K562 (cell line): Measurements from ENCODE around the gene TRAPPC4. TPM values are rescaled to one million over a fixed set of nuclear protein-coding genes. Genes with fewer than 3 reads are reported as not detected.

Experiments
- CBX3 ChIP-seq, 2 experiments: IDR thresholded peaks; 1 replicate in 1 of 2; 2 replicates in 1 of 2; pipeline ENCODE4 v1.6.1; 2012; ENCODE audit warnings: inconsistent platforms in 2 of 2, low read length in 2 of 2, borderline replicate concordance in 1 of 2, control low read depth in 1 of 2
- CLOCK ChIP-seq: fragments of 250-450 bp; sonication (Bioruptor Pico); IDR thresholded peaks from 2 replicates; pipeline ENCODE4 v1.4.0; 2020; ENCODE audit warnings: mild to moderate bottlenecking, moderate library complexity, borderline replicate concordance
- CXXC5 ChIP-seq: fragments of 250-450 bp; sonication (Bioruptor Pico); IDR thresholded peaks from 2 replicates; pipeline ENCODE4 v1.8.0; 2022; ENCODE audit warnings: inconsistent platforms, mild to moderate bottlenecking, moderate library complexity
- FOXK1 ChIP-seq: sonication (generic); formaldehyde crosslinking; IDR thresholded peaks from 2 replicates; pipeline ENCODE4 v1.8.0; 2022; ENCODE audit warnings: missing genetic modification reagents, mild to moderate bottlenecking, borderline replicate concordance
- HMGXB4 ChIP-seq: sonication (generic); formaldehyde crosslinking; IDR thresholded peaks from 2 replicates; pipeline ENCODE4 v1.8.1; 2023; ENCODE audit warnings: mild to moderate bottlenecking, missing genetic modification reagents
- MAFG ChIP-seq: fragments of 450-650 bp; conservative IDR thresholded peaks from 2 replicates; pipeline ENCODE4 v1.6.1; 2016; ENCODE audit warnings: missing genetic modification characterization, missing compliant biosample characterization
- TBL1XR1 ChIP-seq, 2 experiments: IDR thresholded peaks; 2 replicates each; pipeline ENCODE4 v1.6.1; 2012; ENCODE audit warnings: improper control_type of control experiment in 2 of 2, low read length in 2 of 2, mild to moderate bottlenecking in 1 of 2
- ZKSCAN1 ChIP-seq: fragments of 150-350 bp; IDR thresholded peaks from 2 replicates; pipeline ENCODE4 v1.6.1; 2016; ENCODE audit warnings: low read depth, low read length
- ZNF165 ChIP-seq: fragments of 250-450 bp; sonication (Bioruptor Pico); IDR thresholded peaks from 2 replicates; pipeline ENCODE4 v1.4.0; 2020; ENCODE audit warnings: borderline replicate concordance
- ZNF217 ChIP-seq: sonication (generic); formaldehyde crosslinking; IDR thresholded peaks from 2 replicates; pipeline ENCODE4 v1.8.0; 2022; ENCODE audit warnings: mild to moderate bottlenecking, missing genetic modification reagents
- ZNF398 ChIP-seq: fragments of 250-450 bp; sonication (Bioruptor Pico); IDR thresholded peaks from 2 replicates; pipeline ENCODE4 v1.8.0; 2021; ENCODE audit warnings: moderate library complexity, mild to moderate bottlenecking, inconsistent platforms
- ZNF507 ChIP-seq: conservative IDR thresholded peaks from 2 replicates; pipeline ENCODE4 v1.6.1; 2017; ENCODE audit warnings: missing genetic modification characterization, missing compliant biosample characterization
- polyA plus RNA-seq, 8 experiments: library from polyadenylated mRNA; depleted of rRNA in 4 of 8; stranded (reverse) in 5 of 8; unstranded in 3 of 8; fragments of >200 nt; fragmentation: Nextera tagmentation in 2 of 8; fragmentation: Illumina TruSeq in 1 of 8; extraction: Ambion mirVana in 2 of 8; extraction: Trizol in 1 of 8; gene quantifications; 2 replicates each; pipeline versions ENCODE4 v1.2.1 to v1.2.3, GENCODE V29; 2011 to 2014; ENCODE audit warnings: inconsistent platforms in 1 of 8, missing spikeins in 1 of 8
- total RNA-seq, 7 experiments: library from RNA; depleted of rRNA in 6 of 7; stranded (reverse); fragments of >200 nt in 6 of 7; fragmentation: Illumina TruSeq in 2 of 7; extraction: Trizol in 2 of 7; gene quantifications; 2 replicates each; pipeline versions ENCODE4 v1.2.1 to v1.2.3, GENCODE V29; 2011 to 2021; ENCODE audit warnings: low replicate concordance in 1 of 7
- TF ChIP-seq, protein P1 (sequence below), 3 experiments: IDR thresholded peaks in 2 of 3; conservative IDR thresholded peaks in 1 of 3; 2 replicates each; pipeline ENCODE4 v1.5.1; 2011 to 2012; ENCODE audit warnings: low read length in 3 of 3, mild to moderate bottlenecking in 3 of 3, control low read depth in 2 of 3, improper control_type of control experiment in 1 of 3, inconsistent platforms in 1 of 3, low read depth in 1 of 3, mixed read lengths in 1 of 3, moderate library complexity in 1 of 3; ENCODE audit not compliant: insufficient read depth in 2 of 3
- TF ChIP-seq, protein P2 (sequence below), 2 experiments: IDR thresholded peaks in 1 of 2; conservative IDR thresholded peaks in 1 of 2; 2 replicates each; pipeline ENCODE4 v1.6.1; 2016; ENCODE audit warnings: low read depth in 2 of 2, mild to moderate bottlenecking in 1 of 2, missing compliant biosample characterization in 1 of 2, missing genetic modification characterization in 1 of 2, moderate library complexity in 1 of 2

TRAPPC4 gene
- total and polyA plus RNA-seq, 9 of the 15 experiments (the other 6 are each of a cell fraction or from before 2014, with no cell fraction given), result 121 to 524 (median 142) TPM

DNA sequence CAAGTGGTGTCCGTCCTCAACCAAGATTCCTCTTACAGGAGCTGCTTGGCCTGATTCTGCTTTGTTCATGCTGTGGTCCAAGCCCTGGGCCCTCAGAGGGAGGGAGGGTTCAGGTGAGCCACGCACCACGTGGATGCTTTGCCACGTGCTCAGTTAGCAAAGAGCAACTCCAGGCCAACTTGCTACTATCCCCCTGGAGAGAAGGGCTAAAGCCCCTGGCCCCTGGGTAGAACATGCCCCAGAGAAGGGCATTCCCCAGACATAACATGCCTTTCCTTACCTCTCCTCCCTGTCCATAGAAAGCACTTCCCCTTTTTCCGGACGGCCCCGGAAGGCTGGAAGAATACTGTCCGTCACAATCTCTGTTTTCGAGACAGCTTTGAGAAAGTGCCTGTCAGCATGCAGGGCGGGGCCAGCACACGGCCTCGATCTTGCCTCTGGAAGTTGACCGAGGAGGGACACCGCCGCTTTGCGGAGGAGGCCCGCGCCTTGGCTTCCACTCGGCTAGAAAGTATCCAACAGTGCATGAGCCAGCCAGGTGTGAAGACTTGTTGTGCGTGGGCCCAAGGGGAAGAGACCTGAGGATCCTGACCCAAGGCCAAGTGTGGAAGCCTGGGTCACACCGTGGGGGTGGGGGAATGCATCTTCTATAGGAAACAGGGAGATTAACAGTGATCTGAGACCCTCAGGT, 38.2 kb upstream of the TRAPPC4 start (continued):
- TF ChIP-seq CLOCK, result no peak
- TF ChIP-seq CXXC5 (CRISPR knock-in tag), result peak; percentile 74
- TF ChIP-seq, protein P1, sequence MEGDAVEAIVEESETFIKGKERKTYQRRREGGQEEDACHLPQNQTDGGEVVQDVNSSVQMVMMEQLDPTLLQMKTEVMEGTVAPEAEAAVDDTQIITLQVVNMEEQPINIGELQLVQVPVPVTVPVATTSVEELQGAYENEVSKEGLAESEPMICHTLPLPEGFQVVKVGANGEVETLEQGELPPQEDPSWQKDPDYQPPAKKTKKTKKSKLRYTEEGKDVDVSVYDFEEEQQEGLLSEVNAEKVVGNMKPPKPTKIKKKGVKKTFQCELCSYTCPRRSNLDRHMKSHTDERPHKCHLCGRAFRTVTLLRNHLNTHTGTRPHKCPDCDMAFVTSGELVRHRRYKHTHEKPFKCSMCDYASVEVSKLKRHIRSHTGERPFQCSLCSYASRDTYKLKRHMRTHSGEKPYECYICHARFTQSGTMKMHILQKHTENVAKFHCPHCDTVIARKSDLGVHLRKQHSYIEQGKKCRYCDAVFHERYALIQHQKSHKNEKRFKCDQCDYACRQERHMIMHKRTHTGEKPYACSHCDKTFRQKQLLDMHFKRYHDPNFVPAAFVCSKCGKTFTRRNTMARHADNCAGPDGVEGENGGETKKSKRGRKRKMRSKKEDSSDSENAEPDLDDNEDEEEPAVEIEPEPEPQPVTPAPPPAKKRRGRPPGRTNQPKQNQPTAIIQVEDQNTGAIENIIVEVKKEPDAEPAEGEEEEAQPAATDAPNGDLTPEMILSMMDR (IDR thresholded peaks at IDR 0.05 in 2 of 3, conservative IDR thresholded peaks at IDR 0.05 in 1 of 3; ENCODE audit: insufficient read depth in 2 of 3, low read depth in 1 of 3, low read length in 3 of 3), result peak in 2 of 3 experiments; percentile 30 to 37; a peak in 2 of 6 replicates
- no peak for TF ChIP-seq ZNF507 (tag)
- TF ChIP-seq ZNF217, result no peak
- TF ChIP-seq CBX3 (IDR thresholded peaks at IDR 0.05; ENCODE audit: borderline replicate concordance in 1 of 2, low read length in 2 of 2), result peak in 1 of 2 experiments; percentile 67; a peak in 1 of 3 replicates
- TF ChIP-seq ZKSCAN1, result no peak
- no peak for TF ChIP-seq ZNF398 (CRISPR knock-in tag)
- TF ChIP-seq, protein P2, sequence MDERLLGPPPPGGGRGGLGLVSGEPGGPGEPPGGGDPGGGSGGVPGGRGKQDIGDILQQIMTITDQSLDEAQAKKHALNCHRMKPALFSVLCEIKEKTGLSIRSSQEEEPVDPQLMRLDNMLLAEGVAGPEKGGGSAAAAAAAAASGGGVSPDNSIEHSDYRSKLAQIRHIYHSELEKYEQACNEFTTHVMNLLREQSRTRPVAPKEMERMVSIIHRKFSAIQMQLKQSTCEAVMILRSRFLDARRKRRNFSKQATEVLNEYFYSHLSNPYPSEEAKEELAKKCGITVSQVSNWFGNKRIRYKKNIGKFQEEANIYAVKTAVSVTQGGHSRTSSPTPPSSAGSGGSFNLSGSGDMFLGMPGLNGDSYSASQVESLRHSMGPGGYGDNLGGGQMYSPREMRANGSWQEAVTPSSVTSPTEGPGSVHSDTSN (CRISPR knock-in tag; IDR thresholded peaks at IDR 0.05; ENCODE audit: low read depth), result peak; percentile 58
- TF ChIP-seq, protein P2 (tag; conservative IDR thresholded peaks at IDR 0.05; ENCODE audit: low read depth), result peak; percentile 93
- TF ChIP-seq MAFG (tag), result peak; percentile 64
- TF ChIP-seq TBL1XR1 (IDR thresholded peaks at IDR 0.05; ENCODE audit: low read length in 2 of 2), result 0 out of 4 replicates have a peak, but pooled peaks of 1 of the 2 experiments have one; percentile 58
- no peak for TF ChIP-seq FOXK1 (CRISPR knock-in tag)
- TF ChIP-seq HMGXB4 (CRISPR knock-in tag), result peak; percentile 65; the same call in 1 of the 2 replicates
- no peak for TF ChIP-seq ZNF165 (CRISPR knock-in tag)
